Activated CD4-positive, alpha-beta T cell treated with anti-CD3 and anti-CD28 coated beads for 48 hours (primary cell): ENCODE data around the gene BEST4.
"Not testable (repeated sequence)": the region's sequence is repeated elsewhere in the genome, so short reads cannot be mapped to it uniquely, and the experiment has no call there.

Experiments
- DNase-seq: peaks from one replicate; pipeline ENCODE4 v3.0.0-alpha.2; 2020

The BEST4 gene

DNA sequence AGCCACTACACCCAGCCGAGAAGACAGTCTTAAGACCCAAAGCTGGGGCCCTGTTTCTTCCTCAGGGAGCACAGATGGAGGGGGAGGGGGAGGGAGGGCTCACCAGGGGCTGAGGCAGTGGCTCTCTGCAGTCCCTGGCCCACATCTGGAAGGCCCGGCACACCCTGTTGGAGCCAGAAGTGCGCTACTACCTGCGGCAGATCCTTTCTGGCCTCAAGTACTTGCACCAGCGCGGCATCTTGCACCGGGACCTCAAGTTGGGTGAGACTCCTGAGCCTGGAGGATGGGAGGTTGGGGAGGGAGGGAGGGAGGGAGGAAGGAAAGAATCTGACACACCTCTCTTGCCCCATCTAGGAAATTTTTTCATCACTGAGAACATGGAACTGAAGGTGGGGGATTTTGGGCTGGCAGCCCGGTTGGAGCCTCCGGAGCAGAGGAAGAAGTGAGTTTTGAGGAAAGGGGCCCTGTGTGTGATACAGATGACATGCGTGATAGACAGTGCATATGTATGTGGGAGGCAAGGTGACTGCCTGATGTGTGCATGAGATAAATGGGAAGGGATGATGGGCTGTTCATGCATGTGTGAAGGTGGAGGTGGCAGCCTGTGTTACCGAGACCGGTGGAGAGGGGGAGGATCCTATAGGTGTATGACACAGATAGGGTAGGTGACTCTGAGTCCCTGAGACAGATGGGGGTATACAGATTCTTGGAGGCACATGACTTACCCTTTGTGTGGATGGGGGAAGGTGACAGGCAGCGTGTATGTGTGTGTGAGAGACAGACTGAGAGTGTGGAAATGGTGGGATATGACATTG, 13.7 kb upstream of the BEST4 start:
- DNase-seq, result peak; percentile 64

DNA sequence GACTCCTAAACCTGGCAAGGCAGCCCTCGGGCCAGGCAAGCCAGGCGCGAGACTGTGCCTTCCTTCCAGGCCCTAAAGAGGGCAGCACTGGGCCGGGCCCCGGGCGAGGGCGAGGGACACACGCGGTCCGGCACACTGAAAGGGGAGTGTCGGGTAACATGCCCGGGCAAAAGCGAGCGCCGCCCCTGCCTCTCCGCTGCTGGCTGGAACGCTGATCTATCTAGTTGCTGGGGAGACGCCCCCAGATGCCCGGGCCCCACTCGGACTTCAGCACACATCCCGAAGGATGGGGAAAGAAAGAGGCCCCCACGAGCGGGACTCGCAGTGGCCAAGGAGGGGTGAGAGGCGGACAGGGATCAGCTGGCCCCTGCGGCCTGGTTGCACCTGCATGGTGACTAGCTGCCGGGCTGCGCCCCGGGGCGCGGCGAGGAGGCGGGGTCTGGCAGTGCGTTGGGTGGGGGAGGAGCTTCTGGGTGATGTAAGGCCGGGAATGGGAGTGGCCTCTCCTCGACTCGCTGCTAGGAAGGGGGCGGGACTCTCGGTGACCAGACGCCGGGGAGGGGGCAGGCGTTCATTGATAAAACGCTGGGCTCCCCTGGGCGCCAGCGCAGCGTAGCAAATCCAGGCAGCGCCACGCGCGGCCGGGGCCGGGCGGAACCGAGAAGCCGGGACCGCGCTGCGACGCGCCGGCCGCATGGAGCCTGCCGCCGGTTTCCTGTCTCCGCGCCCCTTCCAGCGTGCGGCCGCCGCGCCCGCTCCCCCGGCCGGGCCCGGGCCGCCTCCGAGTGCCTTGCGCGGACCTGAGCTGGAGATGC, 12.0 kb upstream of the BEST4 start, which contains the start of gene PLK3:
Gene PLK3, plus strand, starts transcription at position 608 of the 815 bp plus-strand sequence. Its CDS starts 87 bp downstream, at position 695.
- peak; percentile 99 for DNase-seq

DNA sequence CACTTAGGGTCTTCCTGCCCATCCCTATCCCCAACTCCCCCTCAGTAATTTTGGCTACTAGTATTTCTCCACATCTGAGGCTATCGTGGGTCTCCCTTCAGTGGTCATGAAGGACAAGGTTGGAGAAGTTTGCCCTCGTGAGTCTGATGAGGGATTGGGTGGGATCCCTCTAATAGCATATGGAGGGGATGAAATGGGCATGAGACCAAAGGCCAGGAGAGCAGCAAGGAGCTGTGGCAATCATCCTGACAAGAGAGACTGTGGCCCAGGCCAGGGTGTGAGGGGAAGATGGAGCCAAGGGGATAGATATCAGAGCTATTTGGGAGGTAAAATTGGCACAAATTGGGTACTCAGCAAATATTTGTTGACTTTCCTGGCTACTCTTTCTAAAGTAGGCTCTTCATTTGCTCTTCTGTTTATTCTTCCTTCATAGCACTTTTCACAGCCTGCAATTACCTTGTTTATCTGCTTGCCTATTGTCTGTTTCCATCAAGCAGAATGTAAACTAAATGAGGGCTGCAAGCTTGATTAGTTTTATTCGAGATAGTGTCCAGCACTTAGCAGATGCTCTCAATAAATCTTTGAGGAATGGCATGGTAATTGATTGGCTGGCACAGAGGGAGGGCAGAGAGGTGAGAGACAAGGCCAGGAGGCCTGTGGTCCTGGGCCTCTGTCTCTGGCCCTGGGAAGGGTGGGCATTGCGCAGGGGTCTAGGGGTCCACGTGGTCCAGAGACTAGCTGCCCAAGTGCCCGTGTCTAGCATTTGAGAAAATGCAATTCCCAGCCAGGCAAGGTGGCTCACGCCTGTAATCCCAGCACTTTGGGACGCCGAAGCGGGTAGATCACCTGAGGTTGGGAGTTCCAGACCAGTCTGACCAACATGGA, 10.8 kb upstream of the BEST4 start:
- DNase-seq, result no peak

DNA sequence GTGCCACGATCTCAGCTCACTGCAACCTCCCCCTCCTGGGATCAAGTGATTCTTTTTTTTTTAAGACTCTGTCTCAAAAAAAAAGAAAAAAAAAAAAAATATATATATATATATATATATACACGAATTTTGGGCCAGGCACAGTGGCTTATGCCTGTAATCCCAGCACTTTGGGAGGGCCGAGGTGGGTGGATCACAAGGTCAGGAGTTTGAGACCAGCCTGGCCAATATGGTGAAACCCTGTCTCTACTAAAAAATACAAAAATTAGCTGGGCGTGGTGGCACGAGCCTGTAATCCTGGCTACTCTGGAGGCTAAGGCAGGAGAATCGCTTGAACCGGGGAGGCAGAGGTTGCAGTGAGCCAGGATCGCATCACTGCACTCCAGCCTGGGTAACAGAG, 9.9 kb upstream of the BEST4 start:
- not testable (repeated sequence) for DNase-seq

DNA sequence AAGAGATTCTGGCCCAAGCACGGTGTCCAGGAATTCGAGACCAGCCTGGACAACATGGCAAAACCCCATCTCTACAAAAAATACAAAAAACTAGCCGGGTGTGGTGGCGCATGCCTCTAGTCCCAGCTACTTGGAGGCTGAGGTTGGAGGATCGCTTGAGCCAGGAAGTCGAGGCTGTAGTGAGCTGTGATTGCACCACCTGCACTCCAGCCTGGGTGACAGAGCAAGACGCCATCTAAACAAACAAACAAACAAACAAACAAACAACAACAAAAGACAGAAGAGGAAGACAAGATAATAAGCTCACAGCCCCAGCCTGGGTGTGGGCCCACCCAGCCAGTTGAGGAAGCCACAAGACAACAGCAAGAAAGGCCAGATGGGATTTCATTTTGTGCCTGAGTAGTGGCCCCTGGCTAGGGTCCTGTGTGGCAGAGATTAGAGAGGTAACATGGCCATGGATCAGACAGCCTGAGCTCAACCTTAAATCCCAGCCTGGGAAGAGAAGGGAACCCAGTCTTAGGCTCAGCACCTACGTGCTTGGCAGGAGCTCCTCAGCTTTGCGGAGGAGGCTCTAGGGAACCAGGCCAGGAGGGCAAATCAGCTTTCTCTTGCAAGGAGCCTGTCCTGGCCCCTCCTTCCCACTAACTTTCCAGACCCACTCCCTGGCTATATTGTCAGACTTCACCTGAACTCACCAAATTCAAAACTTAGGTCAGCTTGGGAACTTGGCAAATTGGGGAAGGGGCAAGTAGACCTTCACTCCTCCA, 4.9 kb upstream of the BEST4 start:
- DNase-seq, result no peak

DNA sequence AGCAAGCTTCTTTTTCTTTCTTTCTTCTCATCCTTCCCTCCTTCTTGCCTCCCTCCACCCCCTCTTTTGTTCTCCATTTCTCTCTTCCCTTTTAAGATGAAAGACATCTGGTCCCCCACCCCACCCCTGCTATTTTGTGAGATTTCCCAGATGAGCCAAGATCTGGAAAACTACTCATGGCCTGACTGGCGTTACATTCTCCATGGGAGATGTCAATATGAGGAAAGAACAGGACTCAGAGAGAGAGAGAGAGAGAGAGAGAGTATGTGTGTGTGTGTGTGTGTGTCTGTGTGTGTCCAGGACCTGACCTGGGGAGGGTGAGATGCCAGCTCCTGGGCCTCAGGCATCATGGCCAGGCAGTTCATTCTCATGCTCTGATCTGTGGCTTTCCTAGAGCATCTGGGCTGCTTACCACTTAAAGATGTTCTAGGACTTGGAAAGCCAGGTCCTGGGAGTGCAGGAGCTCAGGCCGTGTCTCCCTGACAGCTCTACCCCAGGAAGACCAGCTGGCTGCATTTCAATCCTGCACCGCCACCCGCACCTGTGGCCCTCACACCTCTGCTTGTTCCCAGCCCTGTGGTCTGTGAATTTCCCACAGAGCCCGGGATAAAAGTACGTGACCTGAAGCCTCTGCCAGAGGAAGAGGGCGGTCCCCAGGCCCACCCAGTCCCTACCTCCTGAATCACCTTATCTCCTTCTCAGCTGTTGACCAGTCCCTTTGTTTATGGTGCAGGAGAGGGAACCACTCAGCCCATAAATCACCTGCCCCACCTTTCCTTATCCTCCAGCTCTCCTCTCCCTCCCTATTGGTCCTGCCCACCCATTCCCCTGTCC, 3.2 kb upstream of the BEST4 start:
- DNase-seq, result no peak

DNA sequence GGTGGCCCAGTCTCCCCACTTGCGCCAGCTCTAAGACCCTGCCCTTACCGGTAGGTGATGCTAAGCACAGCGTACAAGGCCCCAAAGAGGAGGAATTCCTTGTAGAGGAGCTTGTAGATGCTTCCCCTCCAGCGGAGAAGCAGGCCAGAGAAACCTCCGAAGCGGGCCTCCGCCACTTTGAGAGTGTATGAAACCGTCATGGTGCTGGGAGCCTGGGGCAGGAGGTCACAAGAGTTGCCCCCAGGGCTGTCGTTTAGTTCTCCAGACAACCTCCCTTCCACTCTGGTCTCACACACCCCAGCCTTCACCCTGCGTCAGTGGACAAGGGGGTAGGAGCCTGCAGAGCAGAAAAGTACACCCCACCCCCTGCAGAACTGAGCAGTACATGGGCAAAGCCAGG, 464 bp downstream of the BEST4 start:
- no peak for DNase-seq

DNA sequence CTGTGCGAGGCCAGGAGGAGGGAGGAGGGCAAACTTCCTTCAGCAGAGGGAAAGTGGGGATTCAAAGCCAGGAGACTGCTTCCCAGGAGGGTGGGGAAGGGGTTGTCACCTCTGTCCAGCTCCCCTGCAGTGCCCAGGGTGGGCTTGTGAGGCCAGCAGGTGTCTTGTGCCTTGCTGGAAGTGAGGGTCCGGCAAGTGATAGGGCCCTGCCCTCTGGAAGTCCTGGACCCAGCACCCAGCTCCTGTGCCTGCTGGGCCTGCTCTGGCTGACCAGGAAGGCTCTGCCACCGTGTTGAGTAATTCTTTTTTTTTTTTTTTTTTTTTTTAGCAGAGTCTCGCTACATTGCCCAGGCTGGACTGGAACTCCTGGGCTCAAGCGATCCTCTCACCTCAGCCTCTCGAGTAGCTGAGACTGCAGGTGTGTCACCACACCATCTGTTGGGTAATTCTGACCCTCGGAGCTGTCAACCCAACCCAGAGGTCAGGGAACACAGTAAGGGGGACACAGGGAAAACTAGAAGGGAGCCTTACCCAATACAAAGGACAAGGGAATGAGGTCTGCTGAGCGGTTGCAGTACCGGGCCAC, 1.0 kb downstream of the BEST4 start:
- DNase-seq, result no peak

DNA sequence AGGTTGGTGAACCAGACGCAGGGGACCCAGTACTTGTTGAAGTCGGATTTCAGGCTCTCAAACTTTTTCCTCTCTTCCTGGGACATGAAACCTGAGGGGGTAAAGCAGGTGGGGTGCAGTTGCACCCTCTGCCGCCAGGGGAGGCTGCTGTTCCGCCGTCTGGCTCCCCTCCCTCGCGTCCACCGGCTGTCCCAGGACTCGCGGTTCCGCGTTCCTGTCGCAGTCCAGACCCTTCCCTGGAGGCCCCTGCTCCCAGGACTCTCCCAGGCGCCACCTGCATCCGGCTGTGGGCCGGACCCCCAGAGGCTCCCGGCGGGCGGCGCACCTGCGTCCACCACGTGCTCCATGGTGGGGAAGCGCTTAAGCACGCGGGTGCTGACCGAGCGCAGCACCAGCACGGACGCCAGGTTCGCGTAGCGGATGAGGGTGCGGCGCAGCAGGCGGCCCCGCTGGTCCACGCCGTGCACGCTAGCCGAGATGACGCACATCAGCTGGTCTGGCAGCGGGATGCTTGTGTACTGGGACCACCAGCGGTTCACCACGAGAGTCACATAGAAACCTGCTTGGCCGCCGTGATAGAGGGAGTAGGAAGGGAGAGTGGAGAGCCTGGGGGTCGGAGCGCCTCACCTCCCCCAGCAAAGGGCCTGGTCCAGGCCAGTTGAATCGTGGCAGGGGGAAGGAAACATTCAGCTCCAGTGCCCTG, 1.7 kb downstream of the BEST4 start:
- DNase-seq, result peak; percentile 86

DNA sequence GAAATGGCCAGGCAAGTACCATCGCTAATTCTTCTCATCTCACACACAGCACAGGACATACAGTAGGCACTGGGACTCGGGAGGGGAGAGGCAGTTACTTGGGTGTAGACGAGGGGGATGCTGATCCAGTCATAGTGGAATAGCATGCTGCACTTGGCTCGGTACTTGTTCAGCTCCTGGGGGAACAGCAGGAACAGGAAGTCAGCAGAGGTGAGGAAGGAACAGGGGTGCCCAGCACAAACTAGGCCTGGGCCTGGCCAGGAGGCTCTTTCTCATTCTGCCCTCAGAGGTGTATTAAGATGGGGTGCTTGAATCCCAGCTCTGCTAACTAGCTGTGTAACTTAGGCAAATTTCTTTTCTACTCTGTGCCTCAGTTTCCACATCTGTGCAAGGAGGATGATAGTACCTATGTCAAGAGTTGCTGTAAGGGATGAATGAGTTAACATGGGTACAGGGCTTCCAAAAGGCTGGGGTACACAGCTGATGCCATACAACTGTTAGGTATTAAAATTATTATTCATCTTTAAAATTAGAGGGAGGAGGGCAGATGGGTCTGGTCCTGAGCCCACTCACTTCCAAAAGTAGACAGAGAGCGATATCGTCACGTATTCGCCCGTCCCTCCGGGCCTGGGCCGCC, 2.4 kb downstream of the BEST4 start:
- no peak for DNase-seq

DNA sequence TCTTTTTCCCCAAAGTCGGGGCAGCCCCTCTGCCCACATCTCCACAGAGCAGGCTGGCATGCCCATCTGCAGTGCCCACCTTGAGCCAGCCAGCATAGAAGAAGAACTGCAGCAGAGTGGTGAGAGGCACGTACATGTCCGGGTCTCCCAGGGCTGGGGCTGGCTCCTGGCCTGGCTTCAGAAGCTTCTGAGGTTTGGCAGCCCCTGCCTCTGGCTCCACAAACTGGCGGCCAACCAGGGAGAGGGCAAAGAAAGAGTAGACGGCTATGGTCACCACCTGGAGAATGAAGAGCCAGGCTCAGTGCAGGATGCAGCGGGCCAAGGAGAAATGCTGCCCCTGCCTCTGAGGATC, 3.0 kb downstream of the BEST4 start:
- no peak for DNase-seq

DNA sequence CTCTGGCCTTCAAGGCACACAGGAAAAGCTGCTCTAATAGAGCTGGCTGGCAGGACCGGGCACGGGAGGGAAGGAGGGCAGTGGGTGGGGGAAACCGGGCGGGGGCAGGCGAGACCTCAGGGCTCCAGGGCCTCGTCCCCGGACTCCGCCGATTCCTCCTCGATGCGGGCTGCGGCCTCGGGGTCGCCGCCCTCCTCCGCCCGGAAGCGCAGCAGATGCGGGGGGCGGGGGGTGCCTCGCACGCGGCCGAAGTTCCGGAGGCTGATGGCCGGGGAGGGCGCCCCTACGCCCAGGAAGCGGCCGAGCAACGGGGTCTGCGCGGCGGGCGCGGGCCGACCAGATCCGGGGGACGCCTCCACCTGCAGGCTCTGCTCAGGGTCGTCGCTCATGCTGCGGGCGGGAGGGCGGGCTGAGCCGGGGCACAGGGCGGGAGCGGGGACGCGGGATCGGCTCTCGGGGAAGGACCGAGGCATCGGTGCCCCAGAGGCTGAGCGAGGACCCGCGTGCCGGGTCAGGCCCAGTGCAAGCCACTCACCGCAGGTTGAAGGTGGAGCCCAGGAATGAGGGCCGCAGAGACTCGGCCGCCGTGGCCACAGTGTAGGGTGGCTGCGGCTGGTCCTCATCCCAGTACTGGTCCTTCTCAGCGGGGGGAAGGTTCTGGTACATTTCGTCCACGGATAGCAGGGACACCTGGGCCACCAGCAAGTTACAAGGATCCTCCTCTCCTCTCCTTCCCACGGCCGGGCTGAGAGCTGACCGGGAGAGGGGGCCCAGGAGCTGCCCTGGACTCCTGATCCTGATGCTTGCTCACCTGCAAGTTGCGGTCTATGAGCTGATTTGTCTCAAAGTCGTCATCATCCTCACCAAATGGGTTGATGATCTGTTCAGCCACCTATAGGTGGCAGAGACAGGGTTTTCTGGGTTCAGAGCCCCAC, 3.6 kb downstream of the BEST4 start:
- DNase-seq, result peak; percentile 36

DNA sequence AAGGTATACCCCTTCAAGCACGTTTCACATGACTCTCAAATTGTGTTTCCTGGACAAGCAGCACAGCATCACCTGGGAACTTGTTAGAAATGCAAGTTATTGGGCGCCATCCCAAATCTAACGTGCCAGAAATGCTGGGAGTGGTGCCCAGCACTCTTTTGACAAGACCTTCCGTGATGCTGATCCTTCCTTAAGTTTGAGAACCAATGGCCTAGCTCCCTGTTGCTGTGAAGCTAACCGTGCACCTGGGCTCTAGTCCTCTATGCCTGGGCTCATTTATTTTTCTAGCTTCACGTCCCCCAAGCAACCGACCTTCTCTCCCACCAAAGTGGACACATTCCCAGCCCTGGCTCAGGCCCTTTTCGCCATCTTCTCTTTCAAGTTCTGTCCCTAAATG, 4.3 kb downstream of the BEST4 start:
- DNase-seq, result no peak

DNA sequence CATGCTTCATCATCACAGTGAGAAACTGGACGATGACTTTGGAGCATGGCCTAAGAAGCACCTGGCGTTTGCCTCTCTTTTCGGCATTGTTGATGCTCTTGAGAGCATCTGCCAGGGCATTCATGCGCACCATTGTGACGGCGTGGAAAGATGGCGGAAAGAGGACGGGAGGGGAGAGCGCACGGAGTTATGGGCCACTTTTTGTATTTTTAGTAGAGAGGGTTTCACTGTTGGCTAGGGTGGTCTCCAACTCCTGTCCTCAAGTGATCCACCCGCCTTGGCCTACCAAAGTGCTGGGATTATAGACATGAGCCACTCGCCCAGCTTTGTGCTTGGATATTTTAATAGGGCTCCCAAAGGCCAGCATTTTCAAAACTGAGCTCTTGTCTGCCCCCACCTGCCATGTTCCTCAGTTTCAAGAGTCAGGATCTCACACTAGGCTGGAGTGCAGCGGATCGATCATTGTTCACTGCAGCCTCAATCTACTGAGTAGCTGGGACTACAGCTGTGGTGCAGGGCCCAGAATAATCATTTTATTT, 7.3 kb downstream of the BEST4 start:
- no peak for DNase-seq

DNA sequence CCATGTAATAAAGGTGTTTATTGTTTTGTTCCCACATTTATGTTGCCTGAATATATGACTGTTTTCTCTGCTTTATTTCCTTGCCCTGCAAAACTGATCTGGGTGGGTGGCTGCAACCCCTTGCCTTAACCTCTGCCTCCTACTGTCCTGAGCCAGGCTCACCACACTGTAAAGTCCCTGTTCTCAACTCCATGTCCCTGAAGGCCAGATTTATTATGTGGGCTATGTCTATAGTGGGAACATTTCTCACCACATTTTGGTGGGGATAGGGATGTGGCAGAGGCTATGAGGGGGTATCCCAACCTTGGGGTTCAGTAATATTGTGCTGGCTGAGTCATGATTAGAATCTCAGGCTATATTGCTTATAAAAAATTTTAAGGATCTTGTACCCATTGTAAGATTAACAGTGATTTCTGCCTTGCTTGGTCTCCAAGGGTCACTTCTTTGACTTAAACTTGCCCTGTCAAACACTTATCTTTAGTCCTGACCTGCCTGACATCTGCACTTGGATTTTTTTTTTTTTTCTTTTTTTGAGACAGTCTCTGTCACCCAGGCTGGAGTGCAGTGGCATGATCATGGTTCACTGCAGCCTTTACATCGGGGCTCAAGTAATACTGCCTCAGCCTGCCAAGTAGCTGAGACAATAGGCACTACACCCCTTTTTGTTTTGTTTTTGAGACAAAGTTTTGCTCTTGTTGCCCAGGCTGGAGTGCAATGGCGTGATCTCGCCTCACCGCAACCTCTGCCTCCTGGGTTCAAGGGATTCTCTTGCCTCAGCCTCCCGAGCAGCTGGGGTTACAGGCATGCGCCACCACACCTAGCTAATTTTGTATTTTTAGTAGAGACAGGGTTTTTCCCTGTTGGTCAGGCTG, 9.0 kb downstream of the BEST4 start:
- DNase-seq, result no peak

DNA sequence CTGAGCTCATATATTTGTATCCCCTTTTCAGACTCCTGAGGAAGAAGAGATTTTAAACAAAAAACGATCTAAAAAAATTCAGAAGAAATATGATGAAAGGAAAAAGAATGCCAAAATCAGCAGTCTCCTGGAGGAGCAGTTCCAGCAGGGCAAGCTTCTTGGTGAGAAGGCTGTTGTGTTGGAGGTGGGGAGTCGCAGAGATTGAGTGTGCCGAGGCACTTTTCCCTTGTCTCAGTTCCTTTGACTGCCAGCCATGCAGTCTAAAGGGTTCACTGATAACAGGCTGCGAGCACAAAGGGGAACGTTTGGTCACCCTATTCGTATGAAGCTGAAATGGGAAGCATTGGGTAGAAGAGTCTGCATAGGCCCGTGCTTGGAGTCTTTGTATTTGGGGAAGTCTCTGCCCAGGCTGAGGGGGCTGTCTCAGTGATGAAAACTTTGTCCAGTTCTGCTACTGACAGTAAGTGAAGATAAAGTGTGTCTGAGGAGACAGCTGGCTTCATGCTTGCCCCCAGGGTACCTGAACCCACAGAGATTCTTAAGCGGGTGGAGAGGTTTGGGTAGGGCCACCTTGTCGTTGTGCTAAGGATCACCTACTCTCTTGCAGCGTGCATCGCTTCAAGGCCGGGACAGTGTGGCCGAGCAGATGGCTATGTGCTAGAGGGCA, 9.9 kb downstream of the BEST4 start:
- DNase-seq, result no peak

DNA sequence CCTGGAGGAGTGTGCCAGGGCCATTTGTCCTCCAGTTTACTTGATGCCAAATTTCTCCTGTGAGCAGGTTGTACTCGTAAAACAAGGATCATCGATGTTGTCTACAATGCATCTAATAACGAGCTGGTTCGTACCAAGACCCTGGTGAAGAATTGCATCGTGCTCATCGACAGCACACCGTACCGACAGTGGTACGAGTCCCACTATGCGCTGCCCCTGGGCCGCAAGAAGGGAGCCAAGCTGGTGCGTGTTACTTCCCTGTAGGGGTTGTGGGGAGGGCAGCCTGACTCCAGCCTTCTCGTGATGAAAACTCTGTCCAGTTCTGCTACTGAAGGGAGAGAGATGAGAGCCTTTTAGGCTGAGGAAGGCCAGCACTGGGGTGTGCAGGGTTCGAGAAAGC, 10.4 kb downstream of the BEST4 start:
- no peak for DNase-seq
